ENCODE results near the gene POLR2E.

Gene POLR2E

GRCh38 chr19:1085053-1085658 is 10.0 kb downstream of the POLR2E start:
- TF ChIP-seq CTCF (conservative IDR thresholded peaks at IDR 0.05; ENCODE audit: low read length), result no peak
- Histone ChIP-seq H3K27me3 (ENCODE audit: insufficient read depth, low read length, poor library complexity, severe bottlenecking) (no peaks in the 10 kb centered on the region), H3K4me2 (ENCODE audit: low read depth, low read length, poor library complexity, severe bottlenecking) (no peak overlapping the region), H3K36me3 (ENCODE audit: insufficient read depth, low read length) (peaks cover 49% of the 10 kb centered on the region; the same call in 1 of the 2 replicates), H3K9me2 (replicated peaks; ENCODE audit: low read depth, low read length) (no peaks in the 10 kb centered on the region), H2AFZ (ENCODE audit: low read length) (no peak overlapping the region), H3K9ac (ENCODE audit: low read depth, low read length, poor library complexity, severe bottlenecking) (no peak overlapping the region), H3K4me1 (ENCODE audit: insufficient read depth, low read length, poor library complexity, severe bottlenecking) (no peaks in the 10 kb centered on the region), H3F3A (ENCODE audit: low read depth) (no peaks in the 10 kb centered on the region), H3K4me3 (ENCODE audit: low read length, poor library complexity, severe bottlenecking) (no peak overlapping the region), H3K9me3 (ENCODE audit: insufficient read depth, low read depth, low read length) (no peaks in the 10 kb centered on the region), H4K20me1 (ENCODE audit: insufficient read depth, low read length, poor library complexity, severe bottlenecking) (peaks cover 6% of the 10 kb centered on the region), H3K79me2 (ENCODE audit: insufficient read depth, low read length) (no peaks in the 10 kb centered on the region)

GRCh38 chr19:1084024-1084868 is 10.9 kb downstream of the POLR2E start:
- H3K27me3 ChIP-seq (ENCODE audit: insufficient read depth, low read length, poor library complexity, severe bottlenecking), result no peaks in the 10 kb centered on the region
- no peak overlapping the region for H2AFZ ChIP-seq (ENCODE audit: low read length)
- no peak overlapping the region for H3K9ac ChIP-seq (ENCODE audit: low read depth, low read length, poor library complexity, severe bottlenecking)
- H3K9me2 ChIP-seq (replicated peaks; ENCODE audit: low read depth, low read length), result no peaks in the 10 kb centered on the region
- H3K4me3 ChIP-seq (ENCODE audit: low read length, poor library complexity, severe bottlenecking), result no peak overlapping the region
- H3K79me2 ChIP-seq (ENCODE audit: insufficient read depth, low read length), result no peaks in the 10 kb centered on the region
- no peak for TF ChIP-seq EZH2phosphoT487 (IDR thresholded peaks at IDR 0.05; ENCODE audit: borderline replicate concordance)
- TF ChIP-seq CTCF (conservative IDR thresholded peaks at IDR 0.05; ENCODE audit: low read length), result no peak
- H3K9me3 ChIP-seq (ENCODE audit: insufficient read depth, low read depth, low read length), result no peaks in the 10 kb centered on the region
- no peak overlapping the region for H3K4me2 ChIP-seq (ENCODE audit: low read depth, low read length, poor library complexity, severe bottlenecking)
- peaks cover 6% of the 10 kb centered on the region for H4K20me1 ChIP-seq (ENCODE audit: insufficient read depth, low read length, poor library complexity, severe bottlenecking)
- no peaks in the 10 kb centered on the region for H3F3A ChIP-seq (ENCODE audit: low read depth)
- H3K36me3 ChIP-seq (ENCODE audit: insufficient read depth, low read length), result peaks cover 50% of the 10 kb centered on the region; the same call in 1 of the 2 replicates
- H3K4me1 ChIP-seq (ENCODE audit: insufficient read depth, low read length, poor library complexity, severe bottlenecking), result no peaks in the 10 kb centered on the region

GRCh38 chr19:1082928-1083816 is 12.0 kb downstream of the POLR2E start:
- no peak overlapping the region for H3K9ac ChIP-seq (ENCODE audit: low read depth, low read length, poor library complexity, severe bottlenecking)
- H3K4me2 ChIP-seq (ENCODE audit: low read depth, low read length, poor library complexity, severe bottlenecking), result no peak overlapping the region
- H3K4me1 ChIP-seq (ENCODE audit: insufficient read depth, low read length, poor library complexity, severe bottlenecking), result no peaks in the 10 kb centered on the region

More at GRCh38 chr19:1082928-1083816, 12.0 kb downstream of the POLR2E start:
- Histone ChIP-seq H3K79me2 (ENCODE audit: insufficient read depth, low read length) (no peaks in the 10 kb centered on the region), H3K27me3 (ENCODE audit: insufficient read depth, low read length, poor library complexity, severe bottlenecking) (no peaks in the 10 kb centered on the region), H2AFZ (ENCODE audit: low read length) (no peak overlapping the region), H4K20me1 (ENCODE audit: insufficient read depth, low read length, poor library complexity, severe bottlenecking) (peaks cover 6% of the 10 kb centered on the region), H3F3A (ENCODE audit: low read depth) (no peaks in the 10 kb centered on the region), H3K9me2 (replicated peaks; ENCODE audit: low read depth, low read length) (no peaks in the 10 kb centered on the region), H3K4me3 (ENCODE audit: low read length, poor library complexity, severe bottlenecking) (no peak overlapping the region), H3K9me3 (ENCODE audit: insufficient read depth, low read depth, low read length) (no peaks in the 10 kb centered on the region), H3K36me3 (ENCODE audit: insufficient read depth, low read length) (peaks cover 45% of the 10 kb centered on the region; the same call in 1 of the 2 replicates)
- TF ChIP-seq CTCF (conservative IDR thresholded peaks at IDR 0.05; ENCODE audit: low read length) (no peak), EZH2phosphoT487 (IDR thresholded peaks at IDR 0.05; ENCODE audit: borderline replicate concordance) (no peak)

Measured in Loucy (cell line).